Measurements from ENCODE around the gene DOK7.

Gene DOK7

GRCh38 chr4:3429651-3430050, 33.5 kb upstream of the DOK7 start:
- no peaks in the 10 kb centered on the region for H3K4me1 ChIP-seq (ENCODE audit: insufficient read depth, low read length)
- no peak overlapping the region for H3K27ac ChIP-seq (ENCODE audit: low read depth, low read length)
- H3K9ac ChIP-seq (ENCODE audit: low read depth, low read length) = no peak overlapping the region
- no peaks in the 10 kb centered on the region for H3K27me3 ChIP-seq (ENCODE audit: insufficient read depth, low read length)
- H3K4me3 ChIP-seq (ENCODE audit: low read length) = no peak overlapping the region
- H3K36me3 ChIP-seq (ENCODE audit: insufficient read depth, low read length) = no peaks in the 10 kb centered on the region; the same call in 1 of the 2 replicates
- H3K9me3 ChIP-seq (ENCODE audit: insufficient read depth, low read depth, low read length) = no peaks in the 10 kb centered on the region
- 94% methylated on average over 12 of the region's 12 CpGs for WGBS

GRCh38 chr4:3430524-3430923, 32.6 kb upstream of the DOK7 start:
- Histone ChIP-seq H3K27me3 (ENCODE audit: insufficient read depth, low read length) (no peaks in the 10 kb centered on the region), H3K9ac (ENCODE audit: low read depth, low read length) (no peak overlapping the region), H3K4me3 (ENCODE audit: low read length) (no peak overlapping the region), H3K4me1 (ENCODE audit: insufficient read depth, low read length) (no peaks in the 10 kb centered on the region), H3K27ac (ENCODE audit: low read depth, low read length) (no peak overlapping the region), H3K9me3 (ENCODE audit: insufficient read depth, low read depth, low read length) (no peaks in the 10 kb centered on the region), H3K36me3 (ENCODE audit: insufficient read depth, low read length) (no peaks in the 10 kb centered on the region; the same call in 1 of the 2 replicates)
- WGBS = 91% methylated on average over 21 of the region's 21 CpGs

- no peak overlapping the region for H3K4me3 ChIP-seq (ENCODE audit: low read length)
- H3K9ac ChIP-seq (ENCODE audit: low read depth, low read length) = no peak overlapping the region
- no peak overlapping the region for H3K27ac ChIP-seq (ENCODE audit: low read depth, low read length)
- no peaks in the 10 kb centered on the region; the same call in 1 of the 2 replicates for H3K36me3 ChIP-seq (ENCODE audit: insufficient read depth, low read length)
- 95% methylated on average over 28 of the region's 28 CpGs for WGBS
- H3K4me1 ChIP-seq (ENCODE audit: insufficient read depth, low read length) = no peaks in the 10 kb centered on the region
- no peaks in the 10 kb centered on the region for H3K27me3 ChIP-seq (ENCODE audit: insufficient read depth, low read length)
- H3K9me3 ChIP-seq (ENCODE audit: insufficient read depth, low read depth, low read length) = no peaks in the 10 kb centered on the region
Observed at GRCh38 chr4:3431446-3431993, 31.6 kb upstream of the DOK7 start.

DNA sequence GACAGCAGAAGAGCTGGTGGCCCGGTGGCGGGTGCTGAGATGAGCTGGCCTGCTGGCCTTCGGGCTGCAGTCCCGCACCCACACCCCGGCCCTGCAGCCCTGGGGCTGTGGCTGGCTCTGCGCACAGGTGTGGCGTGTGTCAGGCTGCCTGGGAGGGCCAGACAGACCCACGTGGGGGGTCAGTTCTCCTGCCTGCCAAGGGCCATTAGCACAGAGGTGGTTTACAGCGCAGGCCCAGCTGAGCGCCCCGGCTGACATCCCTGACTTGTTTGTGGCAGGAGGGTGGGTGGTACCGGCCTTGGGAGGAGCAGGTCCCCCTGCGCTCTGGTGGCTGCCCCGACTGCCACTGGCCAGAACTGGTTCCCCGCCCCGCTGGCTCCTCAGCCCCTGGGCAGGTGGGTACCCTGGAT, 30.7 kb upstream of the DOK7 start:
- WGBS = 90% methylated on average over 16 of the region's 16 CpGs
- no peaks in the 10 kb centered on the region for H3K4me1 ChIP-seq (ENCODE audit: insufficient read depth, low read length)
- no peaks in the 10 kb centered on the region for H3K9me3 ChIP-seq (ENCODE audit: insufficient read depth, low read depth, low read length)
- no peak overlapping the region for H3K27ac ChIP-seq (ENCODE audit: low read depth, low read length)
- no peaks in the 10 kb centered on the region; the same call in 1 of the 2 replicates for H3K36me3 ChIP-seq (ENCODE audit: insufficient read depth, low read length)
- H3K4me3 ChIP-seq (ENCODE audit: low read length) = no peak overlapping the region
- no peaks in the 10 kb centered on the region for H3K27me3 ChIP-seq (ENCODE audit: insufficient read depth, low read length)
- no peak overlapping the region for H3K9ac ChIP-seq (ENCODE audit: low read depth, low read length)

- Histone ChIP-seq H3K9me3 (ENCODE audit: insufficient read depth, low read depth, low read length) (no peaks in the 10 kb centered on the region), H3K4me3 (ENCODE audit: low read length) (no peak overlapping the region), H3K27me3 (ENCODE audit: insufficient read depth, low read length) (no peaks in the 10 kb centered on the region), H3K9ac (ENCODE audit: low read depth, low read length) (no peak overlapping the region), H3K4me1 (ENCODE audit: insufficient read depth, low read length) (no peaks in the 10 kb centered on the region), H3K36me3 (ENCODE audit: insufficient read depth, low read length) (no peaks in the 10 kb centered on the region; the same call in 1 of the 2 replicates), H3K27ac (ENCODE audit: low read depth, low read length) (no peak overlapping the region)
- 94% methylated on average over 32 of the region's 32 CpGs for WGBS
Observed at GRCh38 chr4:3433138-3433869, 29.8 kb upstream of the DOK7 start.

DNA sequence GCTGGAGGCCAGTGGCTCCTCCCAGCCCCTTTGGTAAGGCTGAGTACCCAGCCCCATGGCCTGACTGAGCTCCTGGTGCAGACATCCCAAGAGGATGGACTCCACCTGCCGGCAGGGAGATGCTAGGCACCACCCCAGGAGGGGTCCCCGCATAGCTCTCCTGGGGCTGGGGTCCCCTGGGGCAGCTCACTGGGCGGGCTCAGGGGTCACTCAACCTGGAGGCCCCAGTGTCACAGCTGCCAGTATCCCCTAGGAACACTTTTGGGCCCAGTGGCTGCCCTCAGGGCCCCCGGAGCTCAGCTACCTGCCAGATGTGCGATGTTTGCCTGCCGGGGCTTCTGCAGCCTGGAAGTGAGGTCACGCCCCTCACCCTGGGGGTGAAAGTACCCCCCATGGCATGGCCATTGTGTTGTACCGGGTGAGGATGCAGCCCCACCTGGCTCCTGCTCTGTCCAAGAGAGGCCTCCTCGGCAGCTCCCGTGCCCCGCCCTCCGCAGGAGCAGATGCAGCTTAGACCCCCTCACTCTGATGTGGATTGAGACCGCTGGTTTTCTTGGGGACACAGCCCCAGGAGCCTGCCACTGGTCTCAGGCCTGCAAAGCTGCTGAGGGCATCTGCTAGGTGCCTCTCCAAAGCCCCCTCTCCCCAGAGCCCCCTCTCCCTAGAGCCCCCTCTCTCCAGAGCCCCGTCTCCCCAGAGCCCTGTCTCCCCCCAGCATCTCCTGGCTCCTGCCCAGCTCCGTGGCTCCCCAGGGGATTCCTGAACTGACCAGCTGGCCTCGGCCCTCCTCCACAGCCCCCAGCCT, 28.0 kb upstream of the DOK7 start:
- Histone ChIP-seq H3K27me3 (ENCODE audit: insufficient read depth, low read length) (no peaks in the 10 kb centered on the region), H3K4me3 (ENCODE audit: low read length) (no peak overlapping the region), H3K9ac (ENCODE audit: low read depth, low read length) (no peak overlapping the region), H3K36me3 (ENCODE audit: insufficient read depth, low read length) (no peaks in the 10 kb centered on the region; the same call in 1 of the 2 replicates), H3K4me1 (ENCODE audit: insufficient read depth, low read length) (no peaks in the 10 kb centered on the region), H3K9me3 (ENCODE audit: insufficient read depth, low read depth, low read length) (no peaks in the 10 kb centered on the region), H3K27ac (ENCODE audit: low read depth, low read length) (no peak overlapping the region)
- 56% methylated on average over 16 of the region's 16 CpGs for WGBS

GRCh38 chr4:3435686-3435956, 27.5 kb upstream of the DOK7 start:
- Histone ChIP-seq H3K4me1 (ENCODE audit: insufficient read depth, low read length) (no peaks in the 10 kb centered on the region), H3K27me3 (ENCODE audit: insufficient read depth, low read length) (no peaks in the 10 kb centered on the region), H3K4me3 (ENCODE audit: low read length) (no peak overlapping the region), H3K9me3 (ENCODE audit: insufficient read depth, low read depth, low read length) (no peaks in the 10 kb centered on the region), H3K27ac (ENCODE audit: low read depth, low read length) (no peak overlapping the region), H3K36me3 (ENCODE audit: insufficient read depth, low read length) (no peaks in the 10 kb centered on the region; the same call in 1 of the 2 replicates), H3K9ac (ENCODE audit: low read depth, low read length) (no peak overlapping the region)
- 81% methylated on average over 4 of the region's 4 CpGs for WGBS

DNA sequence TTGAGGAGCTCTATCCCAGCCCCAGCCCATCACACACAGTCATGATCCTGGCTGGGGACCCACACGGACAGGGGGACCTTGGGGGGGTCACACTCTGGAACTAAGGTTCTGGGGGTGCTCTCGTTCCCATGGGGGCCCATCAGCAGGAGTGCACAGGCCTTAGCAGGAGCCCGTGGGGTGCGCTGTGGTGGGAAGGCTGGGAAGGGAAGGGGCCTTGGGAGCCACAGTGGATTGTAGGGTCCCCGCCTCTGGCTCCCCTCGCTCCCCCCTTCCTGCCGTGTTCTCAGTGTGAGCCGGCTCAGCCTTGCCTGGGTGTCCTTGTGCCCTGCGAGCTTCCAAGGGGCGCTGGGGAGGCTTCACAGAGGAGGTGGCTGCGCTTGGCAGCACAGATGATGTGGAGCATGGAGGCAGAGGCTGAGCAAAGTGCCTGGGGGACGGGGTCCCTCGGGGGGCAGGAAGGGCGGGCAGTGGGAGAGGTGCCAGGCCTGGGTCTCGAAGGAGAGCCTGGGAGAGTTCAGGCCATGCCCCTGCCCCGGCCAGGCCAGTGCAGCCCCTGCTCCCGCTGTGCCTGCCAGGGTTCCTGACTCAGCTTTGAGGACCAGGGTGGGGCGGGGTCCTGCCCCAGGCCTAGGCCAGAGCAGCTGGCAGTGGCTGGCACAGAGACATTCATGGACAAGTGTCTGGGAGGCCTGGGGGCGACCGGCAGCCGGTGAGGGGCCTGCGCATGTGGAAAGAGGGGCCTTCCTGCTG, 26.9 kb upstream of the DOK7 start:
- Histone ChIP-seq H3K27me3 (ENCODE audit: insufficient read depth, low read length) (no peaks in the 10 kb centered on the region), H3K9ac (ENCODE audit: low read depth, low read length) (no peak overlapping the region), H3K36me3 (ENCODE audit: insufficient read depth, low read length) (no peaks in the 10 kb centered on the region; the same call in 1 of the 2 replicates), H3K4me1 (ENCODE audit: insufficient read depth, low read length) (no peaks in the 10 kb centered on the region), H3K27ac (ENCODE audit: low read depth, low read length) (no peak overlapping the region), H3K9me3 (ENCODE audit: insufficient read depth, low read depth, low read length) (no peaks in the 10 kb centered on the region), H3K4me3 (ENCODE audit: low read length) (no peak overlapping the region)
- 93% methylated on average over 22 of the region's 22 CpGs for WGBS

- Histone ChIP-seq H3K36me3 (ENCODE audit: insufficient read depth, low read length) (no peaks in the 10 kb centered on the region; the same call in 1 of the 2 replicates), H3K27ac (ENCODE audit: low read depth, low read length) (no peak overlapping the region), H3K9me3 (ENCODE audit: insufficient read depth, low read depth, low read length) (no peaks in the 10 kb centered on the region), H3K9ac (ENCODE audit: low read depth, low read length) (no peak overlapping the region), H3K4me1 (ENCODE audit: insufficient read depth, low read length) (no peaks in the 10 kb centered on the region), H3K4me3 (ENCODE audit: low read length) (no peak overlapping the region), H3K27me3 (ENCODE audit: insufficient read depth, low read length) (no peaks in the 10 kb centered on the region)
- WGBS = 93% methylated on average over 19 of the region's 19 CpGs
Observed at GRCh38 chr4:3436798-3437581, 26.1 kb upstream of the DOK7 start.

- 93% methylated on average over 9 of the region's 9 CpGs for WGBS
- Histone ChIP-seq H3K4me3 (ENCODE audit: low read length) (no peak overlapping the region), H3K9ac (ENCODE audit: low read depth, low read length) (no peak overlapping the region), H3K27me3 (ENCODE audit: insufficient read depth, low read length) (no peaks in the 10 kb centered on the region), H3K36me3 (ENCODE audit: insufficient read depth, low read length) (no peaks in the 10 kb centered on the region), H3K9me3 (ENCODE audit: insufficient read depth, low read depth, low read length) (no peaks in the 10 kb centered on the region), H3K4me1 (ENCODE audit: insufficient read depth, low read length) (no peaks in the 10 kb centered on the region), H3K27ac (ENCODE audit: low read depth, low read length) (no peak overlapping the region)
Observed at GRCh38 chr4:3437582-3437936, 25.5 kb upstream of the DOK7 start.
